GF-D8 (cell line): ENCODE measurements around the gene ICE2.

Source experiments
- DNase-seq: peaks from one replicate; lab custom pipeline; 2025; lab: John Stamatoyannopoulos, UW

The ICE2 gene, protein sequence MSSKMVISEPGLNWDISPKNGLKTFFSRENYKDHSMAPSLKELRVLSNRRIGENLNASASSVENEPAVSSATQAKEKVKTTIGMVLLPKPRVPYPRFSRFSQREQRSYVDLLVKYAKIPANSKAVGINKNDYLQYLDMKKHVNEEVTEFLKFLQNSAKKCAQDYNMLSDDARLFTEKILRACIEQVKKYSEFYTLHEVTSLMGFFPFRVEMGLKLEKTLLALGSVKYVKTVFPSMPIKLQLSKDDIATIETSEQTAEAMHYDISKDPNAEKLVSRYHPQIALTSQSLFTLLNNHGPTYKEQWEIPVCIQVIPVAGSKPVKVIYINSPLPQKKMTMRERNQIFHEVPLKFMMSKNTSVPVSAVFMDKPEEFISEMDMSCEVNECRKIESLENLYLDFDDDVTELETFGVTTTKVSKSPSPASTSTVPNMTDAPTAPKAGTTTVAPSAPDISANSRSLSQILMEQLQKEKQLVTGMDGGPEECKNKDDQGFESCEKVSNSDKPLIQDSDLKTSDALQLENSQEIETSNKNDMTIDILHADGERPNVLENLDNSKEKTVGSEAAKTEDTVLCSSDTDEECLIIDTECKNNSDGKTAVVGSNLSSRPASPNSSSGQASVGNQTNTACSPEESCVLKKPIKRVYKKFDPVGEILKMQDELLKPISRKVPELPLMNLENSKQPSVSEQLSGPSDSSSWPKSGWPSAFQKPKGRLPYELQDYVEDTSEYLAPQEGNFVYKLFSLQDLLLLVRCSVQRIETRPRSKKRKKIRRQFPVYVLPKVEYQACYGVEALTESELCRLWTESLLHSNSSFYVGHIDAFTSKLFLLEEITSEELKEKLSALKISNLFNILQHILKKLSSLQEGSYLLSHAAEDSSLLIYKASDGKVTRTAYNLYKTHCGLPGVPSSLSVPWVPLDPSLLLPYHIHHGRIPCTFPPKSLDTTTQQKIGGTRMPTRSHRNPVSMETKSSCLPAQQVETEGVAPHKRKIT

DNA sequence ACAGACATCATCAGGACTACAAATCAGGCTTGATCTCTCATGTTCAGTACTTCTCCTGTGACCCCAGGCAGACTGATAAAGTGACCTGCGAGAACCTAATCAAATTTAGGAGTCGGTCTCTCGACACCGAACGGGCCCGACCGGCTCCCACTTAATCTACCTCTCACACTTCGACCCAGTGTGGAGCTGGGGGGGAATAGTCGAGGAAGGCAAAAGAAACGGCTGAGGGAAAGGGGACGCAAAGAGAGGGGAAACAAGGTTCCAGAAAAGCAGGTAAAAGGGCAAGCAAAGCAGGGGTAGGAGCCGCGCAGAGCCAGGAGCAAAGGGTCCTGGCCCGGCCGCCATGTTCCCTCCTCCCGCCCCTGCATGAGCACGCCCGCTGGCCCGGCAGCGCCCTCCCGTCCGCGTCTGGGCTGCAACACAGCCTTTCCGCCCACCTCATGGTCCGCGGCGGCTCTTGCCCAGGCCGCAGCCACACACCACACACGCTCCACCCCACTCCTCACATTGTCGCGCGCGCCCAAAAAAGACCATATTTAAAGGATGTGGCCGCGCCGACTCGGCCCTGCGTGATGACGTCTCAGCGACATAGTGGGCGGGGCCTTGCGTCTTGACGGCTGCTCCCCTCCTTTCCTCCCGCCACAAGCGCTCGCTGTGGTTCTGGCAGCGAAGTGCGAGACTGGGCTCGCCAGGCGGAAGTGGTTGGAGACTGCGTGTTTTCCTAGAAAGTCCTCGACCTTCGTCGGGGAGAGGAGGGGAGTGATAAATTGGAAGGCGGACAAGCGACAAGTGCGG lies at the start of gene ICE2:
ICE2 (minus strand) TSS at position 577 of the 795 bp plus-strand sequence. CDS start 1,165 bp downstream, outside the sequence.
- DNase-seq: peak; percentile 71

DNA sequence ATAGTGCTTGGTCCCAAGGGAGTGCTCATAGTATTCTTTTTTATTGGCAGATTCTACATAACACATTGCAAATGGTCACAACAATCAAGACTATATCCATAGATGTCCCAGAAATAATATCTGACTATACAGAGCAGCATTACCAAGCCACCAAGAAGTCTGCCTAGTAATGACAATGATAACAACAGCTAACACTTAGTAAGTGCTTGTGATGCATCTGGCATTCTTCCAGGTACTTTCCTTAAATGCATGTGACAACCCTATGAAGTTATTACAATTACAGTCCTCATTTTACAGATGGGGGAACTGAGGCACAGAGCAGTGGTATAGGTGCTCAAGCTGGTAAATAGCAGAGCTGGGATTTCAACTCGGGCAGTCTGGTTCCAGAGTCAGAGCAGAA lies 49.6 kb upstream of the ICE2 start:
- no peak for DNase-seq

DNA sequence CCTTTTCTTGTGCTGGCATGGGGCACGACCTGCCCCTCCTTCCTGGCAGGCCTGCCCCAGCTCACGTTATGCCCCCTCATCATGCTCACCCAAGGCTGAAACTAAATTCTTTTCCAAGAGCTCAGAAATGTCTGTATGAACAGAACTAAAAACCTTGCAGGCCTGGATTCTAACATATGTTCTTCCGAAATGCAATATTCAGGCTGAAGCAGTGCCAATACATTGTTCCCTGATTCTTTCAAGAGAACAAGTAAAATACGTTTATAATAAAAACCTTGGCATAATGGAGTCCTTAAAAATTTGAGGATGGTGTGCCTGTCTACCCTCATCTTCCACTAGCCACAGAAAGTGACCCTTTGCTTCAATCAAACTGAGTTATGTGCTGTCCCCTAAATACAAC lies 48.5 kb upstream of the ICE2 start:
- no peak for DNase-seq

DNA sequence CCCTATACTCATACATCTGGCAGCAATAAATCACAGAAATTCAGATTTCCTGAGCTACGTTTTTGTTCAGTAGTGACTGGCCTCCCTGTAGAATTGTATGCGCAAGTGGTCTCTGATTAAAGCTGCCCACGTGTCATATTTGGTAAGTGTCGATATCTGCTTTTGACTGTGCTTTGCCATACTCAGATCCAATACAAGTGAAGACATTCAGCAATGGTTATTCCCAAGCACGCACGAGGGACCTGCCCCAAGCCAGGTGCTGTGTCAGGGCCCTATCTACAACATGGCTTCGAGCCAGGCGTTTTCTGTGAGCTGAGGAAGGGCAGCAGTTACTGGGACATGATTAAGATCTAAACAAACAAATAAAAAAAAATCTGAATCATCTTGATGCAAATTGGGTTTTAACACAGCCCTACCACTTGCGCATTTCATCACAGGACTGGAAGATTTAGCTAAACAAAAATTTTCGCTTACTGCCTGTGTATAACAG lies 47.2 kb upstream of the ICE2 start:
- DNase-seq: no peak

DNA sequence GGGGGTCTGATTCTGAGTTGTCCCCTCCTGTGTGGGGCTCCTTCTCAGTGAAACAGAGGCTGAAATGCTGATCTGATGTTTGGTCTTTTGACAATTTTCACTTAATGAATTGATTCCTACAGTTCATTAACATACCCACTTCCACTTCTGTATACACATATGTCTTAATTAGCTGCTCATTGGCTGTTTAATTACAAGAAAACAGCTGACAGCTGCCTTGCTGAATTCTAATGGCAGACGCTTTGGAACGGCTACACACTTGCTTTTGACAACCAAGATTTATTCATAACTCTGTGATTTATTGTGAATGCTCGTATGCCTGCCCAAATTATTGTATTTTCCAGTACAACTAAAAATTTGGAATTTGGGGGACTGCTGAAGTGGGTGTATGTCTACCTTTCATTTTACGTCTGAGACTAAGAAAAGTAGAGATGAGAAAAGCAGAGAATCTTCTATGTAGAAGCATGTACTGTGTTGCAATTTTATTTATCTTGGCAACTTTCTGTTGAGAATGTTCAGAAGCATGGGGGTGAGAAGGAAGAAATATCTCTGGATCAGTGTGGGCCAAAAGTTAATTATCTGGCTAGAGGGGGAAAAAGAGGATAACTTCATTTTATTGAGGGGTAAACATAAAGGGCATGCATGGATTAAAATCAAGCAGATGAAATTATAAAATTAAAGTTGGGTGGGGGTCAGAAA lies 46.5 kb upstream of the ICE2 start:
- no peak for DNase-seq

DNA sequence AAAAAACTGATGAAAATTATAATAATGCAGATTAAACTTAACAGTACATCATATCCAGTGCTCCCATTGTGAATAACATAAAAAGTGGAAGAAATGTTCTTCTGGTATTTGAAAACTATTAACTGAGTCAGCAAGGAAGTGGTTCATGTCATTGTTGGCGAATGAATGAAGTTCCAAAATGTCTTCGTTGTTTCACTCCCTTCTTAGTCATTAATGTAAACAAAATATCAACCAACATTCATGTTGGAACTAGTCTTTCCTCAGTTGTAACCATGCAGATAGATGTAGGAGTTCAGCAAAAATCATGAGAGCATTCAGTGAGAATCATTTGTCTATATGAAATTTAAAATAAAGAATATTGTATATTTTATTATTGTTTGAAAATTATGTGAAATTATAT lies 44.1 kb upstream of the ICE2 start:
- DNase-seq: no peak

DNA sequence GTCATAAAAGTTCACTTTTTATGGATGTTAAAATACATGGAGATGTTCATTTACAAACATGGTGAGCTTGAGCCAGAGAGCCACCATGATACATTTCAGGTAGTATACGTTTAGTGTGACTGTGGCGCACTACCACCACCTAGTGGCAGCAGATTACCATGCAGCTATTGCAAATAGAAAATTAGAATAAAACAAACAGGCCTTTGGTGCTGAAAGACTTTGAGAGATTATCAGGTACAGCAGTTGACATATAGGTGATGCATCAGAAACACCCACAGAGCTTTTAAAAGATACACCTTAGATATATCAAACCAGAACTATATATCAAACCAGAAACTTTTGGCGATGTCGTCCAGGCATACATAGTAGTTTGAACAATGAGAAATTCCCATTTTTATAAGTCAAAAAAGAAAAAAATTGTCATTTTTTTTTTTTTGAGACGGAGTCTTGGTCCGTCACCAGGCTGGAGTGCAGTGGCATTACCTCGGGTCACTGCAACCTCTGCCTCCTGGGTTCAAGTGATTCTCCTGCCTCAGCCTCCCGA lies 42.0 kb upstream of the ICE2 start:
- no peak for DNase-seq

DNA sequence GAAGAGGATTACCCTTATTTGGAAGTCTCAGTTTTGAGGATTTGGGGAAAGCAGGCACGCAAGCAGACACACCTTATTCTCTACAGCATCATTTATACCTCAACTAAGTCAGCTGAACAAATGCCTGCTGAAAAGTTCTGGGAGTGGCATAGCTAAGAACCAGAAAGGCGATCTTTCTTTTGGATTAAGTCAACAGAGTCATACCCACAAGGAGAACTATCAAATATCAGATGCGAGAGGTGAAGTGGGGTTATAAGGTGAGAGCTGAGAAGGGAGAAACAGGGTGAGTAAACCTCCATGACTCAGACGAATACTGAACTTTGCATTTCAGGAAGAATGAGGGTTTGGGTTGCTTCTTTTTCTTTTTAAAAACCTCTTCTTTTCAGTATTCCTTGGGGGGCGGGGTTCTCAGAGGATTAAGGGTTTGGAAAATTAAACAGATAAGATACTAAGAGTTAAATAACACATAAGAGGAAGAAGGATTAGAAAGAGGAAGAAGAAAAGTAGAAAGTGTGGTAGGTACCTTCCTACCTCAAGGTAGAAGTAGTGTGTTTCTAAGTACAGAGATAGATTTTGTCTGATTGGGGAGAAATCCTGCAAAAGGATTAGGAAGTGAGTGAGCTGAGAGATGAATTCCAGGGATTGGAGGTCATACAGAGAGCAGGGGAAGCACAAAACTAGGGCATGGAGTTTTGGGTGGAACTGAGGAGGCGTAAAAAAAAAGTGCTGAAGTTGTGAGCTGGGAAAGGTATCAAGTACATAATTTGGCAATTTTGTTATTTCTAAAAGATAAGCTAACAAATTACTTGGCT lies 41.3 kb upstream of the ICE2 start:
- no peak for DNase-seq

DNA sequence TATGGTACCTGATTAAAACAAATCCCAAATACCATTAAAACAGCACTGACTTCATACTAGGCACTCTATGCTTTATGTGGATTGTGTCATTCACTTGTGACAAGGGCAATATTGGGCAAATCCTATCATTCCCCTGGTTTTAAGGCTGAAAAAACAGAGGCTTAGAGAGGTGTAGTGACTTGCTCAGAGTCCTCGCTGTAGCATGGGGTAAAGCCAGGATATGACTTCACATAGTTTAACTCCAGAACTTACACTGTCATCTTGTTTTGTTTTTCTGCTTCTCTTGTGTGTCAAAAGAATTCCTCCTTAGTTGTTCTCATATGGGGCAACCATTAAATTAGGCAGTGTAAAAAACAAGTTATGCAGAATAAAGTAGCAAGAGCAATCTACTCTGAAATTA lies 40.3 kb upstream of the ICE2 start:
- no peak for DNase-seq

DNA sequence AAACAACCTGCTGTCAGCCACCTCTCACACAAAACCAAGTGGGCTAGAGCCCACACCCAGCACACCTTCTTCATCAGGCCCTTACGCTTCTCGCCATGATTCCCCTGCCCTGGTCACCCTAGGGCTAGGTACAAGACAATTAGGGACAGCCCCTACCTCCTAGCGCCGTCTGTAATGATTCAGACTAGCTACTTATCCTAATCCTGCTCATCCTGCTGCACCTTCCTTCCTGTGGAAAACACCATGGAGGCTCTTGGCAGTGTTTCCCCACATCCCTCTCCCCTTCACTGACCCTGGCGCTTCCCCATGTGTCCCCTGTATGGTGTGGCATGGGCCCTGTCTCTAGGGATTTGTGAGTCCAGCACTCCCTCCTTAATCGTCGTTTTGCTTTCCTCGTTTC lies 39.6 kb upstream of the ICE2 start:
- DNase-seq: no peak

DNA sequence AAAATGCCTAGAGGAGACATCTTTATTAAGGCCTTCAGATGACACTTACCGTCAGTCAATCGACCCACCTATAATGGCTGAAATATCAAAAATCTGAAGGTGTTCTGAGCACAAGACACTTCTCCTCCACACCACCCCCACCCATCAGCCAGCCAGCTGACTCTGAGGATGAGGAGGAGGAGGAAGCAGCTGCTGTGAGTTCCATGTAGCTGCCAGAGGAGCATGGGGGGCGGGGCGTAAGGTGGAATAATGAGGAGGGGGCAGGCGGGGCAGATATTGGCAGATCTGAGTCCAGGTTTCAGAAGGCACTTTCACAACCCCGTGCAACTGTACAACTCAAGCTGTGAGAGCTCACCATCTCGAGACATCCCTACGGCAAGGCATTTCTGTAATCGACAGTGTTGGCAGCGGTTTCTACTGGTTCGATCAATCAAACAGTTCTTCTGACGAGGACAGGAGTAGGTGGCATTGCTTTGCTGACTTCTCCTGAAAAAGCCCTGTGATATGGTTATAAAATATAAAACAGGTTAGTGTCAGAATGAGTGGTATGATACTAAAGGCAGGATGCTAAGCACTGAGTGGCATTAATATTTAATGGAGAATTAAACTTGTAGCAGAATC lies 35.4 kb upstream of the ICE2 start:
- no peak for DNase-seq

DNA sequence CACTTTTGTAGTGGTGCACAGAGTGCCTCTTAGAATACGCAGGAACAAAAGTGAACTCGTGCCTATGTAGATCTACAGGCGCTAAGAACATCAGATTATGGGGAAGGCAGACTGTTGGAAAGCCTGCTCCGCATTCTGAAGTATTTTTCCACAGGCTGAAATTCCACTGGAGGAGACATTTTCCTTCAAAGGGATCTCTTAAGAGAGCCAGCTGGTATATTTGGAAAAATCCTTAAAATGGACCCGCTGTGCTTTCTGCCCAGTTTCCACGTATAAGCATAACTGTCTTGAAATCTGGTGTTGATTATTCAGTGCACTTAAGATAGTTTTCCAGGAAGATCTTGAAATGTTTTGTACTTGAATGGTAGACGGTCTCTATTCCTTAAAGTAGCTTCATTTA lies 34.7 kb upstream of the ICE2 start:
- DNase-seq: no peak

DNA sequence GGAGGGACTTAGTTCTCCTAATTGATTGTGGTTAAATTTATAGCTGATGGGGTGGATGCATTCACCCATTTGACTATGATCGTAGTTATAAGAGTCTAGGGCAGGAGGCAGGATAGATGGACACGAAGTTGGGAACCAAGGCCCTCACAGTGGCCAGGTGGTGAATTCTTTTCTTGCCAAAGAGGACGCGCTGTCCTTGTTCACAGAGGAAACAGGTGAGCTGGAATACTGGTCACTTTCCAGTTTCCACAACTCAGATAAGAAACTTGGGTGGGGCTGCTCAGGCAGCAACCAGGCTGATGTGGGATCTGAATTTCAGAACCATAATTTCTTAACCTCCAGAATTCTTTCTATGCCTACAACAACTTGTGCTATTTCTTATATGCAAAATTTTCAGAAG lies 34.0 kb upstream of the ICE2 start:
- DNase-seq: no peak

DNA sequence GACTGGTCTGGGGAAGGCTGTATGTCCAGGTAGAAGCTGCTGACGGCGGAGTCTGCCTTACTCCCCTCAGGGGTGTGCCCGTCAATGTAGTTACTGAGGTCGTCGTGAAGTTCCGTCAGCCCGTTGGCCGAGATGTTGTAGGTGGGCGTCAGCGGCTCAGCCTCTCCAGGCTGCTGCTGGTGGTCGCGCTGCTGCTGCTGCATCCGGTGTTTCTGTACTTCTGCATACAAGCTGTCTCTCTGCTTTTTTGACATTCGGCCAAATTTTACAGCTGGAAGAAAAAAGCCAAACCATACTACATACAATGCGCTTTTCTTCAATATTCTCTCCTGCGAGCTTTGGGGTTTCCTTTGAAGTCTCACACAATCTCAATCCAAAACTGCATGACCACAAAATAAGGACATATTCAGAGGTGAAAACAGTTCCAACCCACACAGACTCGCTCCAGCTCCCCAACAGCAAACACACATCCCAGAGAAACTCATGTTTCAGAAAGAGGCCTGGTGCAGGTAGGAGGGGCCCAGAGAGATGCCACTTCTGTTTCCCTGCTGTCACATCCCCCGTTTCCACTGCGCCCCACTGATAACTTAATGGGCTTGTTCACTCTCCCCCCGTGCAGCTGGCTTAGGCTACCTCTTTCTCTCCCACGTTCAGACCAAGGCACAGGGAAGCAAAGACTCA lies 32.5 kb upstream of the ICE2 start:
- no peak for DNase-seq

DNA sequence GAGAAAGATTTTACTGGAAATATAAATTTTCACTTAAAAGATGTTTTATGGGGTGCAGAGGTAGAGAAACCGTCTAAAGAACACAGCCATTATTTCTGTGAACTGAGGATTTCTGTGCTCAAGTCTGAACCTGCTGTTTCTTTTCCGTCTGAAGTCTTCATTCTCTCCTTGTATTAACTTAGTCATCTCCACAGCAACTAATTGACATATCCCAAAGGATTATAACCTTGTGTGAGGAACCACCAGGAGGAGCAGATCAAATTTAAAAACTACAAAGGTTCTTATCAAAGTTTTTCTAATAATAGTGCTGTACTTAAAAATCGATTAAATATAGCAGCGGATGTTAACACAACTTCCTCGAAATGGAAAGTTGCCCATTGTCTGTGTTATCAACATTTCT lies 31.1 kb upstream of the ICE2 start:
- DNase-seq: no peak

DNA sequence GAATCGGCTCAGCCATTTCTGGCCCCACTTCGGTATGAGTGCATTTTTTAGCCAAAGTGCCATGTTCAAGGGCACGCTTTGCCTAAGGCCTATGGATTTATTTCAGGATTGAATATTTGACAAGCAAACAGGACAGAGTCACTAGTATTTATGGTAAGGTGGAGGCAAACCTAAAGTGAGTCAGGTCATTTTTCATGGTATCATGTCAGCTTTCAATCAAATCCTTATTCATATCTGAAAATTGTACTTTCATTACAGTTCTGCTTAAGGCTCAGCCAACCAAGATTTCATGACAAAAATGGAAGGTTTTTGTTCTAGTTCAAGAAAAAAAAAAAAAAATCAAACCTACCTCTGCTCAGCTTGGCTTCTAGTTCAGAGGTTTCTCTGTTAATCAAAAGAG lies 30.5 kb upstream of the ICE2 start:
- no peak for DNase-seq

DNA sequence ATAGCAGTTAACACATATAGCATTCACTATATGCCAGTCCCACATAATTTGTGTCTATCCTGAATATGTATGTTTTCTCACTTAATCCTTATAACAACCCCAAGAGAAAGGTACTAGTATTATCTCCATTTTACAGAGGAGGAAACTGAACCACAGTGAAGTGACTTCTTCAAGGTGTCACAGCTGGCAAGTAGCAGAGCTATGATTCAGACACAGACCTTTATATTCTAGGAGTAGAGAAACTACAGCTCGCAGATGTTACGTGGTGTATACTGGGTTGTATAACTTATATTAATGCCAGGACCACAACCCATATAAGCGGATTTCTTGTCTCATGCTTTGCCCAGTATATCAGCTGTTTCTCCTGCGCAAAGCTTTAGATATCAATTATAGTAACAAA lies 29.5 kb upstream of the ICE2 start:
- no peak for DNase-seq

DNA sequence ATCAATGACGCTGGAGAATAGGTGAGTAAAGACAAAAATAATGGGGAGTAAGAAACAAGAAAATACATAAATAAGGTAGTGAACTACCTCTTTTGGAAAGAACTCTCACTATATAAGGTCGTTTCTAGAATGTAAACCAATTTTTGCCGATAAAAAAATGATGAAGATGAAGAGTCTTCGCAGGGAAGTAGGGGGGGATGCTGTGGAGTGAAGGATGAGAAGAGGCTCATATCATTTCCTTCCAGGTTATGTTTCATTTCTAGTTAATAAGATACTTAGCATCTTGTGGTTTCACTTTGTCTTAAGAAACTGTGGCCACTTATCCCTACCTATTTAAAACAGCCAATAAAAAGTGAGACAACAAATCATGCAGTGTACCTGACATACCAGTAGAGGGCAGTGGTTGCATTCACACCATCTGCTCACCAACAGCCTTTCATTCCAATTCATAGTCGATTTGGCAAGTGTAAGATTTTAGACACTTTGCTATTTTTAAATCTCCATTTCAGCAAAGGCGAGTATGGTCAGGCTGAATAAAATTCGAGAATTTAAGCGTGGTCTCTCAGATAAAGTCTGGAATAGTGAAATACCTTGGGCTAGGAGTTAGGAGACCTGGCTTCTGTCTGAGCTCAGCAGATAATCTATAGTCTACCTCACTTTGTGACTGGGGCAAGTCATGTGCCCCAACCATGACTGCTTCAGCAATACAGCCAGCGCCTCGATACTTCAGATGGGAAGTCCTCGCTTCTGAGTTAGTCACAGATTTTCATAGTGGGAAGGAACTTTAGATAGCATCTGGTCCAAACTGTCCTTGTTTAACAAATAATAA lies 28.9 kb upstream of the ICE2 start:
- DNase-seq: no peak
